ENCODE measurements around the gene ALOX15.

GRCh38 chr17:4598776-4599504 is 42.5 kb downstream of the ALOX15 start:
- TF ChIP-seq CTCF (conservative IDR thresholded peaks at IDR 0.05; ENCODE audit: low read depth, low read length) (no peak), EZH2 (IDR thresholded peaks at IDR 0.05; ENCODE audit: low read length, unreplicated experiment) (no peak), EZH2phosphoT487 (IDR thresholded peaks at IDR 0.05; ENCODE audit: borderline replicate concordance, low read length) (no peak)

All from PC-3 (cell line).